Occipital lobe (tissue), 2 donors: ENCODE measurements around the gene GARS1. TPM values are rescaled to one million over a fixed set of nuclear protein-coding genes. Genes with fewer than 3 reads are reported as not detected.
"Not testable (repeated sequence)": the region's sequence is repeated elsewhere in the genome, so short reads cannot be mapped to it uniquely, and the experiment has no call there.

Experiments used
- DNase-seq: peaks from one replicate; lab custom pipeline; 2025; lab: John Stamatoyannopoulos, UW
- total RNA-seq: library from RNA; depleted of rRNA; stranded (reverse); fragments of >200 nt; gene quantifications from one replicate; pipeline ENCODE4 v1.2.3, GENCODE V29; 2014

Gene GARS1
- total RNA-seq, 1 donor from 2014 or later: 47.1 TPM

DNA sequence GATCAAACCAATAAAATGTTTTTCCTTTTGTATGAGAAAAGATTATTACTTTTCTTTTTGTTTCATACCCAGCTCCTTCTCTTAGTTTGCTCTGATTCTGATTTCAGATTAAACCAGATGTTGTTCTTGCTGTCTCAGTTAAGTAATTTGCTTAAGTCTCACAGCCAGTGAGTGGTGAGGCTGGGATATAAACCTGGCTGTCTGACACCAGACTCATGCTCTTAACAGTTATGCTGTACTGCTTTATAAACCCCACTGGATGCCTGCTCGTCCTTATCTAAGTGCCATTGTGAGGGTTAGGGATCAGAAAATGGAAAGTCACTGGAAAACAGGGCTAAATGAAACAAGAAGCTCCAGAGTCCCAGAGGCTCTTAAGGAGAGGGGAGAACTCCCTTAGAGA is 24.3 kb downstream of the GARS1 start:
- DNase-seq: no peak

- no peak for DNase-seq
Measured at GRCh38 chr7:30625283-30625682, 30.6 kb downstream of the GARS1 start.

- no peak for DNase-seq
Measured at GRCh38 chr7:30627026-30627425, 32.3 kb downstream of the GARS1 start.

DNA sequence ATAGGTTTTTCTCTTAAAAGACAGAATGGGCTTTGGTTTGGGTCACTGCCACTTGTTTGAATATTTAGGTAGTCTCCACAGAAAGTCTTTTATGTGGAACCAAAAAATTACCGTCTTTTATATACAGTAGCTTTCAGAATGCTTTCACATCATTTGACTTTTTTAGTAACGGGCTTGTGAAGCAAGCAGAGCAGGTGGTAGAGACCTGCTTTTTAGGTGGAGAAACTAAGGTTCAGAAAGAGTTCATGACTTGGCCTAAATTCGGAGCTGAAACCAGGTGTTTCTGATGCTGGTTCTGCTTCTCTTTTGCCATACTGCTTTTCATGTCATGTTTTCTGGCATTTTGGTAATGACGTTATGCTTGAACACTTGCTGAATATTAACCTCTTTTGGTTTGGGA is 36.3 kb downstream of the GARS1 start:
- no peak for DNase-seq

DNA sequence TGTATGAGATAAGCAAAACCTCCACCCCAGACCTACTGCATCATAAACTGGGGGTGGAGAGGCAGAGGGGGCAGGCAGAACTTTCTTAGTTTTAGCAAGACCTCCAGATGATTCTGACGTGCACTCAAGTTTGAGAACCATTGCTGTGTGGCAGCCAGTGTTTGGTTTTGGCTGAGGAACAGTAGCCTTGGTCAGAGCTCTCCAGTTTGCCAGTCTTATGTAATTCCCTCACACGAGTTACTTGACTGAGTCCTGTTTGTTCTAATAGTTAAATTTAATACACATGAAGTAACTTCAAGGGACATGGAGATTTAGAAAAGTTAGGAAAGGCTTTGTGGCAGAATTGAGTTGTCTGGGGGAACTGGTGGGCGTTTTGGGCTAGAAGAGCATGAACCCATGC is 38.5 kb downstream of the GARS1 start:
- DNase-seq: no peak

GRCh38 chr7:30634193-30634626 is 39.5 kb downstream of the GARS1 start:
- no peak for DNase-seq

- no peak for DNase-seq
Measured at GRCh38 chr7:30634634-30635201, 40.0 kb downstream of the GARS1 start.

DNA sequence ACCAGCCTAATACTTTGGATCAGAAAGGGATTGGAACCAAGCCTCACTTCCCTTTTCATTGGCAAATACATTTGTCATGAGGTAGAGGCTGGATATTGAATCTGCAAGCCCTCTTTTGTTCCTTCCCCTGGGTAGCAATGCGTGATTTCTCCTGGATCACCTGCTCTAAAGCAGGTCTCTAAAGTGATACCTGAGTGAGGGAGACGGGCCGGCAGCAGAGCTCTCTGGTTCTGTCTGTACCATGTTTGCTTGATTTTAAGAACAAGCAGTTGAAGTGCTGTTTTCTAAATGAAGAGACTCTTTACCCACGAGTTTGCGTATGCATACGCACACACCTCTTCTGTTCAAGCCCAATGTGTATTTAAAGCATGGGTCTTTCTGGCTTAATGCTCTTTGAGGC is 41.1 kb downstream of the GARS1 start:
- no peak for DNase-seq

- DNase-seq: not testable (repeated sequence)
Measured at GRCh38 chr7:30642322-30642721, 47.6 kb downstream of the GARS1 start.

GRCh38 chr7:30642789-30643188 is 48.1 kb downstream of the GARS1 start:
- no peak for DNase-seq

- DNase-seq: no peak
Measured at GRCh38 chr7:30644286-30644955, 49.7 kb downstream of the GARS1 start.

DNA sequence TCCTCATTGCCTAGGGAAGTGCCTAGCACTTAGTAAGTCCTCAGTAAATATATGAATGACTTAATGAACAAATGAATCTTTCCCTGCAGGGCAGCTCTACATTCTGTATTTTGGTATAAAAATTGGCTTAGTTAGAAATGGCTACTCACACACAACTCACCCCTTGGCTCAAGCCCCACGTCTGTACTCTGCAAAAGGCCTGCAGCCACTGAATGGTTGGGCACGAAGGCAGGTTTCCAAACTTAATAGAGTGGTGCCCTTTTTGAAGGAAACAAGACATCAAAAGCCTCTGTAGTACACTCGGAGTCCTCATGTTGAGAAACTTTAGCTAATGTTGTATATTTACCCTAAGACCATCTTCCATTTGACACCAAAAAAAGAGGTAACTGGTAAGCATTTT is 51.0 kb downstream of the GARS1 start:
- DNase-seq: no peak

GRCh38 chr7:30646154-30646553 is 51.5 kb downstream of the GARS1 start:
- DNase-seq: no peak

DNA sequence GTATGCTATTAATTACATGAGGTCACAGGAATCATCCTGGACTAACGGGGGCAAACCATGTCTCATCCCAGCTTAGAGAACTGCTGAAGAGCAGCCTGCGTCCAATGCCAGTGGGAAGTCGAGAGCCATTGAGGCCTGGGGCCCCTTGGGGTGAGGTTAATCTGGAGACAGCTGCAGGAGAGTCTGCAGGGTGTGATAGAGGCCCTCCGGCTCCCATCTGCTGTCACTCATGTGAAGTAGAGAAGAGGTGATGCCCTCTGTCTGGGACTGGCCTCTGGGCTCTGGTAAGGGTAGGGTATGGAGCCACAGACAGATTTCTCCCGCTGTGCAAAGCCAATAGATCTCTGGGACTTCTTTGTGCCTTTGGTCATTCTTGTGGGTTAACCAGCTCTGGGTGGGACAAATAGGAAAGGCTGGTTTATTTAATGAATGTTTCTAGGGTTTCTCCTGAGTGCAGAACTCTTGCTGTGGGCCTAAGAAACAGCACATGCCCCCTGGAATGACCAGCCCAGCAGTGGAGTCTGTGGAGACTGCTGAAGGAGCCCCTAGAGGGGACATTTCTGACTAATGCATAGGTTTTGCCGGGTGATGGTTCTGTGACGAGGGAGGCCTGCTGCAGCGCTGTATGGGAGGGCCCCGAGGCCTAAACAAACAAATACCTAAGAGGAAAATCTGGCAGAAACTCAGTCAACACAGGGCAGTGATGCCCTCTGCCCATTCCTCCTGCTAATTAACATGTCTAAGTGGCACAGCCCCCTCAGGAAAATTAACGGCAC is 53.1 kb downstream of the GARS1 start:
- no peak for DNase-seq

GRCh38 chr7:30648744-30649540 is 54.3 kb downstream of the GARS1 start:
- DNase-seq: no peak

GRCh38 chr7:30649717-30650420 is 55.2 kb downstream of the GARS1 start:
- DNase-seq: no peak

GRCh38 chr7:30650421-30650808 is 55.7 kb downstream of the GARS1 start:
- no peak for DNase-seq

DNA sequence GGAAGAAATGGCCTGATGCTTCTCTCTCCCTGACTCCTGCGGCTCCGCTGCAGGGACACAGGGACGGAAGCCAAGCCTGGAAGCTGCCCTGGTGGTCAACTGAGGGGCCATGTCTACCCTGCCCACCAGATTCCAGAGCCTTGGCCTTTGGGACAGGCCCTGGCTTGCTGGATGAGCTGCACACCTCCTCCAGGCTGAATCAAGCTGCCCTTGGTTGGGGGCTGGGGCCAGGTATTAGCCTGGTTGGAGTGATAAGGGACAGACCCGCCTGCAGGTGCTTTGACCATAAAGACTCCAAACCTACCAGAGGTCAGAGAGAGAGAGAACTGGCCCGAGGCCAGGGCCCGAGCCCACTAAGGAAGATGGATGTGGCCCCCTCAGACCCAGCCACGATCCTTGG is 57.5 kb downstream of the GARS1 start:
- DNase-seq: no peak

DNA sequence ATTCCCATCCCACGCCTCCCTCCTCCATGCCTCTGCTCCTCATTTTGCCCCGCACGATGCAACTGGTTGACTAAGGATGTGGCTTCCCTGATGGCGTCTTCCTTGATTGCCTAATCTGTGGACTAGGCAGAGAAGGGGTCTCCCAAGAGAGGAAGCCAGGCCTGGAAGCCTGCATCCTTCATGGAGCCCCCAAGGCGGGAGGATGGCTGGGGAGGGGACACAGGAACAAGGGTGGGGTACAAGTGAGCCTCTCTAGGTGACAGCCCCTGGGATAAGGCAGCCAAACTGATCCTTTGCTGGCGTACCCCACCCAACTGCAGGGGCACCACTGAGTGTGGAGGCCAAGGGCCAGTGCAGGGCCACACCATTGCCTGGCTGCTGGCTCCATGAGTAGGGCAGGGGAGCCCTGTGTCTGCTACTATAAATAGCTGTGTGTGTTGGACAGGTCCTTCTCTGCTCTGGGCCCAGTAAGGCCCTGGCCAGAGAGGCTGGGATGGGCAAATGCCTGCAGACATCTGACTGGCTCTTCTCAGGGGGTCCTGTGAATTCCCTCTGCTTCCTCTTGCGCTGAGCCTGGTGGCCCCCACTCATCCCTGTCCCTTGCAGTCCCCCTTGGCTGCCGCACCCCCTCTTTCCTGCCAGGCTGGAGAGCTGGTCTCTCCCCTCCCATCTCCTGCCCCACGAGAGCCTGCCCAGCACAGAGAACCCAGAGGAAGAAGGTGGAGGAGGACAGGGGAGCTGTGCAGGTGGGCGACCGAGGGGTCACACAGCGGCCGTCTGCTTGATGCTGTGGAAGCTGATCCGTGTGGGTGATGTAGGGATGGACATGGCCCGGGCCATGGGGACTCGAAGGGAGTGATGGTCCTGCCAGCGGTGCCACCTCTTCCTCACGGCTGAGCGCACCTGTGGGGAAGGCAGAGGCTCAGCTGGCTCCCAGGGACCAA is 58.3 kb downstream of the GARS1 start:
- no peak for DNase-seq
